Erythroblast (primary cell): ENCODE data around the gene CABP5.
A peak's percentile ranks its signal among the peaks of the same experiment; 100 is the strongest.
"Not testable (repeated sequence)": the region's sequence is repeated elsewhere in the genome, so short reads cannot be mapped to it uniquely, and the experiment has no call there.

Experiments used
- DNase-seq, 2 experiments: peaks; one replicate each; lab custom pipeline; 2025; lab: John Stamatoyannopoulos, UW
- GATA1 ChIP-seq: IDR thresholded peaks from 2 replicates; pipeline ENCODE4 v1.6.1; 2011; ENCODE audit warnings: low read depth, mild to moderate bottlenecking, control low read depth, low read length, moderate library complexity
- POLR2A ChIP-seq: IDR thresholded peaks from 2 replicates; pipeline ENCODE4 v1.6.1; 2011; ENCODE audit warnings: mild to moderate bottlenecking, low read length

Gene CABP5

DNA sequence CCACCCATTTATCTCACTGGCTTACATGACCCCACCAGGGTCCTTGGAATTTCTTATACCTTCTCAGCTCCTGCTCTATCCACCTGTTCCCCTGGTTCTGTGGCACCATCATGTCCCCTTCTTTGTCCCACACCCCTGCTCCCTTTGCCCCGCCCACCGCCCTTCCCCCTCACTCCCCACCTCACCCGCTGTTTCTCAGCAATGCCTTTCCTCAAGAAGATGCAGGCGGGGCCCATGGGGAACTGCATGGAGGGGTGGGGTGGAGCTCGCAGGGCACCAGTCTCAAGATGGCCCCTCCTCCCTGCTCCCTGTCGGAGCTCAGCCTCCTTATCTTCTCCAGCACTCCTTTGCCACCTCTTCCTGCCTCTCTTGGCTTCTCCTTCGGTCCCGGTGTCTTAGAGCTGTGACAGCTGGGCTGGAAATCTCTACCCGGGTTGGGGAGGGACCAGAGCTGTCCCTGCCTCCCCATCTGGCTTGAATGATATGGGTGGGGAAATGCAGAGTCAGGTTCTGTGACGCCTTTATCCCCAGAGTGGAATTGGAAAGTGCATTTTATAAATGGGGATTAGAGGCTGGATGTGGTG is at the start of gene CABP5:
Gene CABP5, minus strand, starts transcription at position 405 of the 584 bp plus-strand sequence. Its CDS starts 157 bp downstream, at position 248.
- TF ChIP-seq GATA1 (no peak), POLR2A (no peak)
- no peak for DNase-seq

GRCh38 chr19:48091111-48091718 is 47.3 kb upstream of the CABP5 start:
- DNase-seq, result not testable (repeated sequence)

DNA sequence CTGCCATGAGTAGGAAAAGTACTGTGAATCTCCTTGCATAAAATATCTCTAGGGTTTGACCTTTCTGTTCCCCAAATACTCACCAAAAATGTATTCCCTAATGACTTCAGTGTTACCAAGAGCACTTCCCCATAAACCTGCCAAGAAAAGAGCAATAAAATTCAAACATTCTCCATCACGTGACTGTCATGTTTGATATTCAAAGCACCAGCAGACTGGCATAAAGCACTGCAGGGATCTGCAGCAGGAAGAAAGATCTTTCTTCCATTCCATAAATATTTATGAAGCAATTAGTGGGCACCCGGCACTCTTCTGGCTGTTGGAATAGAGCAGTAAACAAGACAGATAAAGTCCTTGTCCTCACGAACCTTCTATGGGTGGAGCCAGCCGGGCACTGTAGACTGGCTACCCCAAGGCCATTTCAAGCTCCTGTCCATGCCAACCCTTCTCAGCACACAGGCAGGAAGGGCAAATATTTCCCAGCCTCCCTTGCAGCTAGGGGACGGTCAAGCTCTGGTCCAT is 46.5 kb upstream of the CABP5 start:
- DNase-seq, result no peak
- TF ChIP-seq POLR2A, result no peak
- no peak for TF ChIP-seq GATA1

- not testable (repeated sequence) for DNase-seq
These were observed 45.1 kb upstream of the CABP5 start for GRCh38 chr19:48088991-48089390.

DNA sequence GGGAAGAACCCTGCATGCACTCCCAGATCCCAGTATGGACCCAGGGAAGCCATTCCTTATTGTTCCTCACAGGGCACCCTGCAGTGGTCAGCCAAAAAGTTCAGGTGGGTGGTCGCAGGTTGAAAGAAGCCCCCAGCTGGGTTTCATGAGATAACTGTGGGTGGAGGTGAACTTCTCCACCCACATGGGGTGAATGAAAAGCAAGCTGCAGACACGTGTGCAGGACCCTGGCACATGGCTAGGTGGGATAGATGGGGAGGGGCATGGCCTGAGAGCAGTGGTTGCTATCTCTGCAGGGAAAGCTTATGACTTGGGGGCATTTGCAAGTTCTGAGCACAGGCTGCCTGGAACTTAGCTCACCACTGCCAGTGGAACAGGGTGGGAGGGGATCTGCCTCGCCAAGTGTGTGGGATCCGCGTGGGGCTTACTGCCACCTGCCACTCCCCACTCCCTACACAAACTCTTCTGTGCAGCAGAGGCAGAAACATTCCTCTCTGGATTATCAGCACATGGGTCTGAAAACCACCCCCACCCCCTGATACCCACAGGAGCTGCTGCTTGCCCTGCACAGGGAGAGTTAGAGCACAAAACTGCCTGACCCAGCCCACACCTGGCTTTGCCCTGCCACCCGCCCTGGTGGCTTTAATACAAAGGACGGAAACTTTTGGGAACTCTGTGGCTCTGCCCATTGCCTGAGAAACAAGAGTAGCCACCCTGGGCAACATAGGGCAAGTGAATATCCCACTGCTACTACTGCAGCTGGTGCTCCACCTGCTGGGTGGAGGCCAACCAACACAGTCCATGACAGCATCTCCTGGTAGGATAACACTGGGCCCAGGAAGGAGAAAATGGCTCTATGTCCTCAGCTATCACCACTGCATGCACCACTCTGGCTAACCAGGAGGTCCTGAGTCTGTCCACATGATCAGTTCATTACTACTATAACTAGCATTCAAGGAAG is 42.3 kb upstream of the CABP5 start:
- peak in 1 of 2 experiments; percentile 6 for DNase-seq
- no peak for TF ChIP-seq POLR2A
- TF ChIP-seq GATA1, result no peak

DNA sequence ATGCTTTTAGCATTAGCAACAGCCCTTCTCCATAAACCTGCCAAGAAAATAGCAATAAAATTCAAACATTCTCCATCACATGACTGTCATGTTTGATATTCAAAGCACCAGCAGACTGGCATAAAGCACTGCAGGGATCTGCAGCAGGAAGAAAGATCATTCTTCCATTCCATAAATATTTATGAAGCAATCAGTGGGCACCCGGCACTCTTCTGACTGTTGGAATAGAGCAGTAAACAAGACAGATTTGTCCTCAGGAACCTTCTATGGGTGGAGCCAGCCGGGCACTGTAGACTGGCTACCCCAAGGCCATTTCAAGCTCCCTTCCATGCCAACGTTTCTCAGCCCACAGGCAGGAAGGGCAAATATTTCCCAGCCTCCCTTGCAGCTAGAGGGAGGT is 41.2 kb upstream of the CABP5 start:
- TF ChIP-seq GATA1, result no peak
- no peak for TF ChIP-seq POLR2A
- no peak for DNase-seq

DNA sequence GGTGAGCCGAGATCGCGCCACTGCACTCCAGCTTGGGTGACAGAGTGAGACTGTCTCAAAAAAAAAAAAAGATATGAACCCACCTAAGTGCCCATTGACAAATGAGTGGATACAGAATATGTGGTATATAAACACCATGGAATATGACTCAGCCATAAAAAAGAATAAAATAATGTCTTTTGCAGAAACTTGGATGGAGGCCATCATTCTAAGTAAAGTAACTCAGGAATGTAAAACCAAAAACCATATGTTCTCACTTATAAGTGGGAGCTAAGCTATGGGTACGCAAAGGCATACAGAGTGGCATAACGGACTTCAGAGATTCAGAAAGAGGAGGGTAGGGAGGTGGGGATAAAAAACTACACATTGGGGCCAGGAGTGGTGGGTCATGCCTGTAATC is 37.2 kb upstream of the CABP5 start:
- DNase-seq, result no peak

DNA sequence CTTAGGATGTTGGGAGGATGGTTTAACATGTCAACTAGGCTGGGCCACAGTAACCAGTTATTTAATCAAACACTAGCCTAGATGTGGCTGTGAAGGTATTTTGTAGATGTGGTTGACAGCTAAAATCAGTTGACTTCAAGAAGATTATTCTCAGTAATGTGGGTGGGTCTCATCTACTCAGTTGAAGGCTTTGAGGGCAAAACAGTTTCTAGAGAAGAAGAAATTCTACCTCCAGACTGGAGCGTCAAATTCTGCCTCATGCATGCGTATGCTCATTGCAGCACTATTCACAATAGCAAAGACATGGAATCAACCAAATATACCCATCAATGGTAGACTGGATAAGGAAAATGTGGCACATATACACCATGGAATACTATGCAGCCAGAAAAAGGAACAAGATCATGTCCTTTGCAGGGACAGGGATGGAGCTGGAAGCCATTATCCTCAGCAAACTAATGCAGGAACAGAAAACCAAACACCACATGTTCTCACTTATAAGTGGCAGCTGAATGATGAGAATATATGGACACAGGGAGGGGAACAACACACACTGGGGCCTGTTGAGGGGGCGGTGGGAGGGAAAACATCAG is 26.4 kb upstream of the CABP5 start:
- not testable (repeated sequence) for DNase-seq

More for the DNA sequence above, 37.2 kb upstream of the CABP5 start:
- TF ChIP-seq GATA1 (no peak), POLR2A (no peak)

- no peak for TF ChIP-seq POLR2A
- TF ChIP-seq GATA1, result no peak
- DNase-seq, result no peak
These were observed 25.6 kb upstream of the CABP5 start for GRCh38 chr19:48069435-48069834.

DNA sequence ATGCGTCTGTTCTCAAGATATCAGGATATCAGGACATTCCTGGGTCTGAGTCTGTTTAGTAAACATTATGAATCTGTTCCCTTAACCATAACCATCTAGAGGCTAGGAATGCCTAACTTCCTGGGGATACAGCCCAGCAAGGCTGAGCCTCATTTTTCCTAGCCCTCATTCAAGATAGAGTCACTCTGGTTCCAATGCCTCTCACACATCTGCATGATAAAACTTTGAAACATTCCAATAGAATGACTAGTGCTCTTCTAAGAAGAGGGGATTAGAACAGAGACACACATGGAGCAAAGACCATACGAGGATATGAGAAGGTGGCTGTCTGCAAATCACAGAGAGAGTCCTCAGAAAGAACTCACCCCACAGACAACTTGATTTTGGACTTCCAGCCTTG is 20.6 kb upstream of the CABP5 start:
- no peak for TF ChIP-seq POLR2A
- TF ChIP-seq GATA1, result no peak
- no peak for DNase-seq

GRCh38 chr19:48061401-48062344 is 17.8 kb upstream of the CABP5 start:
- TF ChIP-seq POLR2A, result no peak
- no peak for TF ChIP-seq GATA1

DNA sequence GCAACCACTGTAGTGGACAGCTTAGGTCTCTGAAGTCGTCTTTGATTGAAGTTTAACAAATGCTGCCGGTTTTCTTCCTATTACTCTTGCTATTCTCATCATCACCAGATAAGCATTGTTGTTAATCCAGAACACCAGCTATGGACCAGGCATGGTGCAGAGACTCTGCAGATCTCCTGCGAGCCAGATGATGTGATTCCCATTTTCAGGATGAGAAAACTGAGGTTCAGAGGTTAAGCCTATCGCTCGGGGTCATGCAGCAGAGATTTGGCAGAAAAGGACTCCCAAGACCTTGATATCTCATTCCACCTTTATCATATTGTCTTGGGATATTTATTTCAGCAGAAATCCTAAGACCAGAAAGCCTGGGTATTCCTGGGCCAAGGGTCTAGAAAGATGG is 16.5 kb upstream of the CABP5 start:
- TF ChIP-seq GATA1, result no peak
- TF ChIP-seq POLR2A, result no peak
- DNase-seq, result no peak

More at GRCh38 chr19:48061401-48062344, 17.8 kb upstream of the CABP5 start:
- DNase-seq, result no peak

GRCh38 chr19:48059331-48059730 is 15.5 kb upstream of the CABP5 start:
- TF ChIP-seq POLR2A (no peak), GATA1 (no peak)
- DNase-seq, result no peak
